Thymus (tissue), 11 donors: ENCODE data around the gene CDK1. TPM values are rescaled to one million over a fixed set of nuclear protein-coding genes. Genes with fewer than 3 reads are reported as not detected.
A peak's percentile ranks its signal among the peaks of the same experiment; 100 is the strongest.

Experiments used
- DNase-seq, 9 donors: peaks; one replicate each; pipeline ENCODE4 v3.0.0-alpha.2; 2013; ENCODE audit warnings: low spot score in 9 of 9, low read depth in 6 of 9, missing footprints in 1 of 9
- H3K27ac ChIP-seq, 2 donors: one replicate each; pipeline ENCODE4 v1.5.1; 2013; ENCODE audit warnings: control low read depth in 1 of 2, low read depth in 1 of 2, low read length in 1 of 2, mild to moderate bottlenecking in 1 of 2, moderate library complexity in 1 of 2
- H3K27me3 ChIP-seq, 2 donors: one replicate each; pipeline ENCODE4 v1.5.1; 2013; ENCODE audit warnings: low read length in 1 of 2; ENCODE audit not compliant: control insufficient read depth in 2 of 2, insufficient read depth in 1 of 2
- H3K36me3 ChIP-seq, 2 donors: one replicate each; pipeline ENCODE4 v1.5.1; 2013; ENCODE audit warnings: low read length in 1 of 2, mild to moderate bottlenecking in 1 of 2, moderate library complexity in 1 of 2; ENCODE audit not compliant: control insufficient read depth in 2 of 2, insufficient read depth in 2 of 2
- H3K4me1 ChIP-seq, 2 donors: one replicate each; pipeline ENCODE4 v1.5.1; 2013; ENCODE audit warnings: low read length in 2 of 2; ENCODE audit not compliant: control insufficient read depth in 2 of 2, insufficient read depth in 2 of 2
- H3K4me3 ChIP-seq, 2 donors: one replicate each; pipeline ENCODE4 v1.5.1; 2013; ENCODE audit warnings: low read length in 2 of 2, control low read depth in 1 of 2, mild to moderate bottlenecking in 1 of 2
- H3K9me3 ChIP-seq, 2 donors: one replicate each; pipeline ENCODE4 v1.5.1; 2013; ENCODE audit warnings: low read length in 1 of 2, mild to moderate bottlenecking in 1 of 2; ENCODE audit not compliant: control insufficient read depth in 2 of 2, insufficient read depth in 1 of 2
- WGBS: extraction: QIAGEN DNeasy Blood & Tissue Kit; methylation state at CpG from one replicate; pipeline ENCODE4 v1.1.7; 2013; 5-methylcytosine and 5-hydroxymethylcytosine counted together
- polyA plus RNA-seq: library from polyadenylated mRNA; stranded (reverse); fragments of 200-250 nt; gene quantifications from one replicate; pipeline ENCODE4 v1.2.3, GENCODE V29; 2013
- total RNA-seq: library from RNA; stranded (reverse); fragments of 120-200 nt; gene quantifications from one replicate; pipeline ENCODE4 v1.2.4, GENCODE V29; 2013
- donor health status: healthy.

Gene CDK1
- total and polyA plus RNA-seq, 2 donors: 11.4 to 133 TPM

- H3K36me3 ChIP-seq: no peaks in the 10 kb centered on the region
- H3K27ac ChIP-seq: no peak overlapping the region
- WGBS: 29% methylated on average over 5 of the region's 5 CpGs
- H3K27me3 ChIP-seq: no peaks in the 10 kb centered on the region
- H3K4me1 ChIP-seq: no peaks in the 10 kb centered on the region
- H3K9me3 ChIP-seq: no peaks in the 10 kb centered on the region
- DNase-seq: peak; percentile 48 to 89 (median 72)
- H3K4me3 ChIP-seq: no peak overlapping the region
These were observed 38.5 kb downstream of the CDK1 start for GRCh38 chr10:60816628-60817397.

- 96% methylated on average over 4 of the region's 4 CpGs for WGBS
- H3K27ac ChIP-seq: no peak overlapping the region
- H3K4me3 ChIP-seq: no peak overlapping the region
- no peaks in the 10 kb centered on the region for H3K4me1 ChIP-seq
- no peaks in the 10 kb centered on the region for H3K27me3 ChIP-seq
- H3K36me3 ChIP-seq: no peaks in the 10 kb centered on the region
- DNase-seq: no peak
- H3K9me3 ChIP-seq: no peaks in the 10 kb centered on the region
These were observed 39.1 kb downstream of the CDK1 start for GRCh38 chr10:60817398-60817805.

- no peak overlapping the region for H3K4me3 ChIP-seq
- DNase-seq: no peak
- no peaks in the 10 kb centered on the region for H3K36me3 ChIP-seq
- H3K27me3 ChIP-seq: no peaks in the 10 kb centered on the region
- no peak overlapping the region for H3K27ac ChIP-seq
- WGBS: 90% methylated on average over 3 of the region's 3 CpGs
- H3K9me3 ChIP-seq: no peaks in the 10 kb centered on the region
- no peaks in the 10 kb centered on the region for H3K4me1 ChIP-seq
These were observed 40.0 kb downstream of the CDK1 start for GRCh38 chr10:60818134-60818770.

GRCh38 chr10:60819271-60819670 is 41.0 kb downstream of the CDK1 start:
- H3K4me3 ChIP-seq: no peak overlapping the region
- no peaks in the 10 kb centered on the region for H3K9me3 ChIP-seq
- no peaks in the 10 kb centered on the region for H3K27me3 ChIP-seq
- no peaks in the 10 kb centered on the region for H3K4me1 ChIP-seq
- no peaks in the 10 kb centered on the region for H3K36me3 ChIP-seq
- 98% methylated on average over 6 of the region's 6 CpGs for WGBS
- DNase-seq: no peak
- no peak overlapping the region for H3K27ac ChIP-seq

GRCh38 chr10:60820093-60820754 is 41.9 kb downstream of the CDK1 start:
- H3K4me1 ChIP-seq: no peaks in the 10 kb centered on the region
- no peaks in the 10 kb centered on the region for H3K36me3 ChIP-seq
- H3K27me3 ChIP-seq: no peaks in the 10 kb centered on the region
- no peak overlapping the region for H3K27ac ChIP-seq
- no peak for DNase-seq
- 59% methylated on average over 6 of the region's 6 CpGs for WGBS
- no peak overlapping the region for H3K4me3 ChIP-seq
- H3K9me3 ChIP-seq: no peaks in the 10 kb centered on the region

- no peaks in the 10 kb centered on the region for H3K4me1 ChIP-seq
- DNase-seq: no peak
- H3K4me3 ChIP-seq: no peak overlapping the region
- H3K9me3 ChIP-seq: no peaks in the 10 kb centered on the region
- no peak overlapping the region for H3K27ac ChIP-seq
- 93% methylated on average over 2 of the region's 2 CpGs for WGBS
- no peaks in the 10 kb centered on the region for H3K27me3 ChIP-seq
- H3K36me3 ChIP-seq: no peaks in the 10 kb centered on the region
These were observed 43.4 kb downstream of the CDK1 start for GRCh38 chr10:60821656-60822055.

- no peaks in the 10 kb centered on the region for H3K4me1 ChIP-seq
- DNase-seq: no peak
- no peak overlapping the region for H3K27ac ChIP-seq
- H3K27me3 ChIP-seq: no peaks in the 10 kb centered on the region
- no peaks in the 10 kb centered on the region for H3K9me3 ChIP-seq
- WGBS: 97% methylated on average over 4 of the region's 4 CpGs
- H3K4me3 ChIP-seq: no peak overlapping the region
- no peaks in the 10 kb centered on the region for H3K36me3 ChIP-seq
These were observed 44.5 kb downstream of the CDK1 start for GRCh38 chr10:60822809-60823208.

- Histone ChIP-seq H3K36me3 (no peaks in the 10 kb centered on the region), H3K4me1 (no peaks in the 10 kb centered on the region), H3K9me3 (no peaks in the 10 kb centered on the region), H3K27me3 (no peaks in the 10 kb centered on the region), H3K27ac (no peak overlapping the region), H3K4me3 (no peak overlapping the region)
- DNase-seq: no peak
- WGBS: 99% methylated on average over 1 of the region's 1 CpG
These were observed 45.0 kb downstream of the CDK1 start for GRCh38 chr10:60823324-60823723.

- Histone ChIP-seq H3K27ac (no peak overlapping the region), H3K4me3 (no peak overlapping the region), H3K36me3 (no peaks in the 10 kb centered on the region), H3K4me1 (no peaks in the 10 kb centered on the region), H3K27me3 (no peaks in the 10 kb centered on the region), H3K9me3 (no peaks in the 10 kb centered on the region)
- no peak for DNase-seq
- WGBS: 95% methylated on average over 4 of the region's 4 CpGs
These were observed 47.2 kb downstream of the CDK1 start for GRCh38 chr10:60825520-60825919.
